GM08714 (cell line): ENCODE data around the gene NGRN.
"Not testable (repeated sequence)": the region's sequence is repeated elsewhere in the genome, so short reads cannot be mapped to it uniquely, and the experiment has no call there.

ENCODE experiments used
- H3K4me3 ChIP-seq: fragments of 200-500 bp; sonication (Bioruptor generic); 2 replicates; pipeline ENCODE4 v1.5.1; 2014; ENCODE audit warnings: mild to moderate bottlenecking, low read length, inconsistent platforms
- ZNF274 ChIP-seq: IDR thresholded peaks from 2 replicates; pipeline ENCODE4 v1.6.1; 2012; ENCODE audit warnings: mild to moderate bottlenecking, low read depth, low read length

NGRN gene

DNA sequence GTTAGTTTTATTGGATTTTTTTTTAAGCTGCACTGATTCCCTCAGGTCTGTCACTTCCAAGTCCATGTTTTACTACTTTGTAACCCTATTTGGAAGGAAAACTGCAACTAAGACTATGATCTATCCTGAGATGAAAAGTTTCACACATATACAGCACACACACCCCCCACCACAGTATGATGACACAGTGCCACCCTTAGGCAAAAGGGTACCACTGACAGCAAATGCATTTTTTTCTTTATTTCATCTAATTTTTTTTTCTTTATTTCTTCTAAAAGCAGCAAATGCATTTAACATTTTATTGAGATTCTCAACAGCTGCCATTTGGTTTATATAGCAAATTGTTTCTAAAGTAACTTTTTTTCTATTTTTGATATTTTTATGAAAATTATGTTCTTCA lies 21.2 kb downstream of the NGRN start:
- TF ChIP-seq ZNF274 = no peak
- no peak overlapping the region for H3K4me3 ChIP-seq

DNA sequence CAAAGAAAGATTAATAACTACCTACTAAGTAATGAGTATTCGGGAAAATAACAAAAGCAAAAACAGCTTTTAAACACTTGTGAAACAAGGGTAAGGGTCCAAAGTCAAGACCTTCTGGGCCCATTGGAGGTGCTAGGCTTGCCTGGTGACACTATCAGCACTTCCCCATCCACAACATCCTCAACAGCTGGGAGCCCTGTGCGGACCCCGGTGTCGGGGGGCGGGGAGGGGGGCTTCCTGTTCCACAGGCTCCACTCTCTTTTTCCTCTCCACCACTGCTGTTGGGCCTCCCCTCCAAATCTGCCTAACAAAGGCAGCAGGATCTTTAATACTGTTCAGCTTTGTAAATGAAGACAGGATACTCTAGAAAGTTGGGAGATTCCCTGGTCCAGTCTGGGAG lies 21.6 kb downstream of the NGRN start:
- H3K4me3 ChIP-seq = no peak overlapping the region
- TF ChIP-seq ZNF274 = no peak

DNA sequence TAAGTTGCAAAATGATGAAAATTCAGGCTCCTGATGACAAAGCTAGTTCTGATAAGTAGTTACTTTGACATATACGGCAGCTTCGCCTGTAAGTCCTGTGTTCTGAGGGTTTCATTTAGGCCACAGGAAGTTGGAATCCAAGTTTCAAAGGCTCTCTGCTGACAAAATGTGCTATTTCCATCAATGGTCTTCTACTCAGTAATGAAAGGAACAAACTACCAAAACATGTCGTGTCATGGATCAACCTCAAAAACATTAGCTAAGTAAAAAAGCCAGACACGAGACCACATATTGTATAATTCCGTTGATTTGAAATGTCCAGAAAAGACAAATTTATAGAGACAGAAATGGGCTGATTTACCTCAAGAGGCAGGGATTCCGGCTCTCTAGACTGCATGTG lies 22.5 kb downstream of the NGRN start:
- no peak for TF ChIP-seq ZNF274
- H3K4me3 ChIP-seq = no peak overlapping the region

DNA sequence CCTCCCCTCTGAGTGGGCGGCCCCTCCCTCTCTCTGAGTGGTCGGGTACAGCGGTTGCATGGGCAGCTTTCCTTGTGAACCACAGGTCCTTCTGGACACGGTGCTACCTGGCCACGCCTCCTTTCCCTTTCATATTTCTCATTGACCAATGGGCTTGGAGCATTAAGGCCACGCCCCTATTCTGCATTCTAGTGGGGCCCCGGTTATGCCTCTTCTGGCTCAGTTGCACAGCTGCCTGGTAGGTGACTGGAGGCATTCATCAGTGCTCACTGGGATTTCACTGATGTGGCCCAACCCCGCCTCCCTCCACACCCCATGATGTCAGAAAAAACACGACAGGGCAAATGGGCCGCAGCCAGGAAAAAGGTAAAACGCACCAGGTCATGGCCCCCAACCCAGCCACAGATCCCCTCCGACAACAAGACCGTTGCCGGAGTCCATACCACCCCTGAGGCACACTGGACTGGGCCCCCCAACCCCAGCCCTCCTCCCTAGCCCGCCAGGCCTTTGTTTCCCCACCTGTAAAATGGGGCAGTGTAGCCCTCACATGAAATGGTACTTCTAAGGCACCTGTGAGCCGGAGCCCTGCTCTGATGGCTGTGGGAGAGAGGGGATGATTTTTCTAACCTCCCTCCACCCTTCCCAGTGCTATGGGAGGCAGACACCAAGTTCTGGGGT lies 26.3 kb downstream of the NGRN start:
- TF ChIP-seq ZNF274 = no peak
- no peak overlapping the region for H3K4me3 ChIP-seq

DNA sequence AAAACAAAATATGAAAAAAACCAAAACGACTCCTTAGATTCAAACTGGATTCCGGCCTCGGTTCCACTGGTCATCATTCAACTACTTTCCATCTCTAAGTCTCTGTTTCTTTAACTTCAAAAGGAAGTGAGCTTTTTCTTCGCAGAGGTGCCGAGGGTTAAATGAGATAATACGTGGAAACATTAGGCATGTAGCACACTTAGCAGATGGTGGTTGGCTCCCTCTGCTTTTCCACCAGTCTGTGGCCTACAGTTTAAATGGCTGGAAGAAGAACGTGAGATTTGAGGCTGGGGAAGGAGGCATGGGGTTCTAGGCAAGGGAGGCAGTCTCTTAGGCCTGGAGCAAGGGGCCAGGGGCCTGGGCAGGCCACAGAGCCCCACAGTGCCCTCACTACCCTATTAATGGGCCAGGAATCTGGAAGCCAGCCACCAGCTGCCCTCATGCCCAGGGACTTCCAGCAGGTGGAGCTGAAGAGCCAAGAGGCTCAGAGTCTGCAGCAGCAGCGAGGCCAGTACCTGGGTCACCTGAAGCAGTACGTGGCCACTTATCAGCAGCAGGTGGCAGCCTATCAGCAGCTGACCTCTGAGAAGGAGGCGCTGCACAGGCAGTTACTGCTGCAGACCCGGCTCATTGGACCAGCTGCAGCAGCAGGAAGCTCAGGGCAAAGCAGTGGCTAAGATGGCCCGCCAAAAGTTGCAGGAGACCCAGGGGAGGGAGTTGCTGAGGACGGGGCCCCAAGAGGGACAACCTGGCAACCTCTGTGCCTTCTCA lies 27.8 kb downstream of the NGRN start:
- H3K4me3 ChIP-seq = not testable (repeated sequence)

DNA sequence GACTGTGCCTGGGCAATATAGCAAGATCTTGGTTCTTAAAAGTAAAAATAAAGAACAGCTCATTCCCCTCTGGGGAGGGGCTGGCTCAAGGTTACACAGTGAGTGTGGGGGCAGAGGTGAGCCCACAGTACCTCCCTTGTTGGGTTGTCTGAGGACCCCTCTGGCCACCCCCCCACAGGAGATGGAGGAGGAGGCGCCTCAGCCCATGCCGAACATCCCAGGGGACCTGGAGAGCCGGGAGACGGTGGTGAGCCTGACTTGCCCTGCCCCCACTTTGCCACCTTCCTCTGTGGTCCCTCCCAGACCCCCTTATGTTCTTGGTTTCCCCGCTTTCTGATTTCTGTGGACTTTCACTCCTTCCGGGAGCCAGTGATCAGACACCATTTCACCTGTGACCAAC lies 28.7 kb downstream of the NGRN start:
- no peak overlapping the region for H3K4me3 ChIP-seq
- no peak for TF ChIP-seq ZNF274

DNA sequence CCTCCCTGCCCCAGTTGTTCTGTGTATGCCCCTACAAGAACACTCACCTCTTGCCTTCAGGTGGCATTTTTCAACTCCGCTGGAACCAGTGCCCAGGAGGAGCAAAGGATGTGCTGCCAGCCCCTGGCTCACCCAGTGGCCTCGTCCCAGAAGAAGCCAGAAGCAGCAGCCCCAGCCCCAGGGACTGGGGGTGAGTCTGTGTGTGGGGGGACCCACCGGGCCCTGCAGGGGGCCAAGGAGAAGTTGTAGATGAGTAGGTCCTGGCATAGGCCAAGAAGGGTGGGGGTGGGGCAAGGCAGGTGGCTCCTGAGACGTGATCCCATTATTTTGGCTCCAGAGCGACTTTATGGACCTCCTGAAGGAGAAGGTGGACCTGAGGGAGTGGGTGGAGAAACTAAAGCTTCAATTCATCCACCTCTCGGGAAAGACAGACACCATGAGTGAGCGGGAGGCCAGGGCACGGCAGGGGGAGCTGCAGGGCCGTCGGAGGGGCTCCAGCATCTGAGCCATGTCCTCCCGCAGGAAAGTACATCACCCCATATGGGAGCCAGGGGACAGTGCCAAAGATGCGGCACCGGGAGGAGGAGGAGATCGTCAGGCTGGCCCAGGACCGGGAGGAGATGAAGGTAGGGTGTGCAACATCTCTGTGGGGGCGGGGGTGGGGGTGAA lies 29.3 kb downstream of the NGRN start:
- H3K4me3 ChIP-seq = no peak overlapping the region
- no peak for TF ChIP-seq ZNF274

DNA sequence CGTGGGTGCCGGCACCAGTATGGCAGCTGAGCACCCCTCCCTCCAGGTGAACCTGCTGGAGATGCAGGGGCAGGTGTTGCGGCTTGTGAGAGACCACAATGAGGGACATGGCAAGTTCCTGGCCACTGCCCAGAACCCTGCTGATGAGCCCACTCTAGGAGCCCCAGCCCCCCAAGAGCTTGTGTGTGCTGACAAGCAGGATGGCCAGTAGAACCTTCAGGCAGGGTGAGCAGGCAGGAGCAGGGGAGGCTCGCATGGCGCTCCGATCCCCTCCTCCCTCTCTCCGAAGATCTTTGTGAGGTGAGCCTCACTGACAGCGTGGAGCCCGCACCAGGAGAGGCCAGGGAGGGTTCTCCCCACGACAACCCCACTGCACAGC lies 29.8 kb downstream of the NGRN start:
- H3K4me3 ChIP-seq = no peak overlapping the region
- TF ChIP-seq ZNF274 = no peak

DNA sequence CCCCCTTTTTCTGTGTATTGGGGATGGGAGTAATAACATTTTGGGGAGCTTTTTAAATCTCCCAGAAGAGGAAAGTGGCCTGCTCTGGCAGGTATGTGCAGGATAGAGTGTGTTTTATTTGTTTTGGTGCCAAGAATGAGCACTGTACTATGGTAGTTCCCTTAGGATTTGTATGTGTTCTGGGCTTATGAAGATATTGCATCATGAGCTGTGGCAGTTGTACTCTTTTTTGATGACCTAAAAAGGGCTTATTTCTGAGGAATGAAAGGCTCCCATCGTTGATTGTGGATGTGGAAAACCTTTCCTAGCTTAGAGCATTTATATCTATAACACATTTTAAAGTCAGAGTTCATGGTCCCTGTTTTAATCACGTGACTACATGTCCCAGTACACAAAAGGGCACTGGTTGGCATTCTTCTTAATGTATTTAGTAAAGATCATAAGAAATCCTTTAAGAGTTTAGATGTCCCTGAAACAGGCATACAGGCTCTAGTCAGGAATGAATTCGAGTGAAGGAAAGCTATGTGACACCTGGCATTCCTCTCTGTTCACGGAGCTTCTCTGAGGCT lies 30.9 kb downstream of the NGRN start:
- H3K4me3 ChIP-seq = not testable (repeated sequence)

DNA sequence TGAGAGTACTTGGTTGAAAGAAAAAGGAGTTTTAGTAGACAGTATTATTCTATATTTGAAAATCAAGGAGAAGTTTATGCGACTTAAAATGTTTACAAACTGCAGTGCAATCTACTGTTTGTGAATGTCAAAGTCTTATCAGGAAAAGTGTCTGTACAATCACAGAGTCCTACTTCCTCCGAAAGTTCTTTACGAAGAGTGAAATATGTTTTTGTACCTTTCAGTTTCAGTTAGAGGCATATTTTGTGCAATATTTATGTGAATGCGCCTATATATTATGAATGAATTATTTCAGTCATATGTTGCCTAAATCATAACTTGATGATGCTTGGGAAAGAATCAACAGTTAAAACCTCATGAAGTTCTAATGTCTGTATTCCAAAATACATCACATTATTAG lies 31.5 kb downstream of the NGRN start:
- no peak overlapping the region for H3K4me3 ChIP-seq
- no peak for TF ChIP-seq ZNF274

DNA sequence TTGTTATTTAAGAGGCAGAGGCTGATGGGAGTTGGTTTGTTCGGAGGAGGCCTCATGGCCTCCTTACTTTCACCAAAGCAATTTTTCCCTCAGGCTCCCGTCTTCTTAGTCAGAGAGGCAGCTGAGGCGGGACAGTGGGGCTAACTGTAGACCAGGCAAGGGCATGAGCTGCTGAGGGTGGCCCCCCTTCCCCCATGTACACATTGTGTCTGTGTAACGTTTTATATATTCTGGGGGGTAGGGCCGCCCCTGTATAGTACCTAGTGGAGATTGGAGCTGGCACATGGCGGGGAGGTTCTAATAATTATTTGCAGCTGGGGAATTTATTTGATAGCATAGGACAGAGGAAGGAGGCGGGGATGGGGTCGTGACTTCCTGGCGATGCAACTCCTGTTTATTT lies 35.1 kb downstream of the NGRN start:
- no peak overlapping the region for H3K4me3 ChIP-seq
- no peak for TF ChIP-seq ZNF274

DNA sequence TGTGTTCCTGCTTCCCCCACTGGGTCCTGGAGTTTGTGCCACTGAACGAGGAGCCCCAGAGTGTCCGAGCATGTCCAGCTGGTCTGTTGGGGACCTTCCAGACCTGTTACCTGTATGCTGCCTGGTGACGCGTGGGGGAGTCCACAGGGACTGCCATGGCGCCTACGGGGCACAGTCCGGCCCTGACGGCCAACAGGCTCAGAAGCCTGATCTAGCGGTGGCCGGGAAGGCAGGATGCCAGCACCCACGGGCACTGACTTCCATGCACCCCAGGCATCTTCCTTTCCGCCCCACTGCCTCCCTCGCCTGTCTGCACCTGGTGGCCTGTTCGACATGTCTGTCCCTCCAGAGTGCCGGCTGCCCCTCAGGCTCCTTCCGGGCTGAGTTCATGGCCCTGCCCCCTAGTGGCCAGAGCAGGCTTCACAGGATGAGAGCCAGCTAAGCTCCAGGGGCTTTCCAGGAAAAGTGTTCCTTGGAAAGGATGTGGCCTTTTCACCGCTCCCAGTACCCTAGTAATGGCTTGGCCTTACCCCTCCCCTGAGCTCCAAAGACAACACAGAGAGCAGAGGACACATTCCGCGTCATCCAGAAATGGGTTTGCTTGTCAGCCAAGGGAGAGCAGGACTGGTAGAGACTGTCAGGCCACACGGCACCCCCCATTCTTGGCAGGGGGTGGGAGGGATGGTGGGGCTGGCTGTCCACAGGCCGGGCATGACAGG lies 35.7 kb downstream of the NGRN start:
- no peak overlapping the region for H3K4me3 ChIP-seq
- TF ChIP-seq ZNF274 = no peak

DNA sequence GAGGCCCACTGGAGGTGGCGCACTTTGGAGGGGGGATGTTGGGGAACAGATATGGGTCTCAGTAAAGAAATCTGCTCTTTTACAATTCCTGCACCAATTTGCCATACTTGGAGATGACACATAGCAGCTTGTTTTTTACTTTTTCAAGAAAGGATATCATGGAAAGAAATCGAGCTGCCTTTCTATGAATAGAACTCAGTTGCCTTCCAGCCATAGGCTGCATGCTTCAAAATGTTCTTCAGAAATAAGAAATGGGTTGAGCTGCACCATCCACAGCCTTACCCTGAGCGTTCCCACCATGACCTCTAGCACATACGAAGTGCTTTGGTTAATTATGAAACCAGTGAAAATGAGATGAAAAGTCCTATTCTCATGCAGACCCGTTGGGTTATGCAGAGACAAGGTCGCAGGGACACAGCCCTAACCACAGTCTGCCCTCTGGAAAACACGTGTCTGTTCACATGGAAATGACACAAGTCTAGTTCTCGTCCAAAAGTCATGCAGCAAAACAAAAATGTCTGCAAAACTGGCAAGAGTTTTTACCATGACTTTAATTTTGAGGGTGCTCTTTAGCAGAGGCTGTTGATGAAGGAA lies 36.3 kb downstream of the NGRN start:
- TF ChIP-seq ZNF274 = no peak
- H3K4me3 ChIP-seq = no peak overlapping the region

DNA sequence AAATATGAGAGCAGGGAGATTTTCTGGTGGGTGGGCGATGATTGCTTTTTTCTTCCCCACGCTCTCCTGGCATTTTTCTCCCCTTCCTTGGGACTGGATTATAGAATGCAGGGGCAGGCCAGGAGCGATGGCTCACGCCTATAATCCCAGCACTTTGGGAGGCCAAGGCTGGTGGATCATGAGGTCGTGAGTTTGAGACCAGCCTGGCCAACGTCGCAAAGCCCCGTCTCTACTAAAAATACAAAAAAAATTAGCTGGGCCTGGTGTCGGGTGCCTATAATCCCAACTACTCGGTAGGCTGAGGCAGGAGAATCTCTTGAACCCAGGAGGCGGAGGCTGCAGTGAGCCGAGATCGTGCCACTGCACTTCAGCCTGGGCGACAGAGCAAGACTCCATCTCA lies 39.9 kb downstream of the NGRN start:
- H3K4me3 ChIP-seq = not testable (repeated sequence)
